Type B pancreatic cell (in vitro differentiated cells): Measurements from ENCODE around the gene DHX38. TPM values are rescaled to one million over a fixed set of nuclear protein-coding genes. Genes with fewer than 3 reads are reported as not detected.

Experiments used
- DNase-seq: peaks from one replicate; pipeline ENCODE4 v3.0.0; 2021; ENCODE audit warnings: mixed read lengths; ENCODE audit not compliant: unreplicated experiment; ENCODE audit errors: extremely low spot score
- H3K27ac Mint-ChIP-seq: 2 replicates; pipeline ENCODE4 v1.8.0; 2021; ENCODE audit warnings: mild to moderate bottlenecking, mixed read lengths
- H3K27me3 Mint-ChIP-seq: 2 replicates; pipeline ENCODE4 v1.8.0; 2021; ENCODE audit warnings: mixed read lengths
- H3K36me3 Mint-ChIP-seq: 2 replicates; pipeline ENCODE4 v1.8.0; 2021; ENCODE audit warnings: mixed read lengths
- H3K4me1 Mint-ChIP-seq: one replicate; pipeline ENCODE4 v1.8.0; 2021; ENCODE audit warnings: mixed read lengths; ENCODE audit not compliant: unreplicated experiment
- H3K4me3 Mint-ChIP-seq: 2 replicates; pipeline ENCODE4 v1.8.0; 2021; ENCODE audit warnings: mild to moderate bottlenecking, mixed read lengths
- H3K9me3 Mint-ChIP-seq: 2 replicates; pipeline ENCODE4 v1.8.0; 2021; ENCODE audit warnings: mixed read lengths
- CTCF ChIP-seq: fragments of 200-600 bp; sonication (generic); conservative IDR thresholded peaks from 2 replicates; pipeline ENCODE4 v1.5.0; 2021; ENCODE audit warnings: antibody characterized with exemption, mild to moderate bottlenecking
- total RNA-seq: library from RNA; stranded (reverse); gene quantifications from 2 replicates; pipeline ENCODE4 v1.2.1, GENCODE V29; 2021; ENCODE audit warnings: low replicate concordance

DHX38 gene
- total RNA-seq, 1 donor from 2014 or later = 75.6 TPM

DNA sequence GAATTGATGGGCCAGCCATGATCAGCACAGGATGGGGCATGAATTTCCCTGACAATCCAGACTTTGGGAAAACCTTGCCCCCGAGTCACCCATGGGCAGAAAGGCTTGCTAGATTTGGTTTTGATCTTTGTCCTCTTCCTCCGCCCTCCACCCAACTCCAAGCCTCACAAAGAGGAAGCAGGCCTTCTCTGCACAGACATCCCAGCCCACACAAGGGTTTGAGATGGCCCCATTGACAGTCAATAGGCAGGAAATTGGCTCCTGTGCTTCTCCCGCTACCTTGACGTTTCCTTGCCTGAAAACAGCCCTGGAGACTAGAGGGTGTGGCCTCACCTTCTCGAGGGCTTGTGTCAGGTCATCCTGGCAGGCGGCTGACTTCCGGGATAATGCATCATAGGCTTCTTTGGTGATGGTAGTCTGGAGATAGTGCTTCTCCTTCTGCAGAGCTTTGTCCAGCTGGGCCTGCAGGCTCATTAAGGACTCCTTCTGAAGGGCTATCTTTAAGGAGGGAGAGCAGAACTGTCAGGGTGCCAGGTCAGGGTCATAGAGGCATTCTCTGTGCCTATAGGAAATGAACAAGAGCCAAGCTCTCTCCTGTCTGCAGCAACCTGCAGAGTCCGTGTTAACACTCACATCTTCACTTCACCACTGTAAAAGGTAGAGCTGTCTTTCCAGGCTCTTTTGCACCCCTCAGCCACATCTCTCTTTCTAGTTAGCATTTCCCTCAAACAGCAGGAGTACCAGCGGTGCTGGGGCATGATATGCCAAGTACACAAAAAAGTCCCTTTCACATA is 32.2 kb downstream of the DHX38 start:
- DNase-seq = peak; percentile 45
- peaks cover 19% of the 10 kb centered on the region for H3K4me1 Mint-ChIP-seq
- TF ChIP-seq CTCF = no peak
- H3K4me3 Mint-ChIP-seq = no peak overlapping the region
- no peaks in the 10 kb centered on the region for H3K36me3 Mint-ChIP-seq
- H3K27me3 Mint-ChIP-seq = no peaks in the 10 kb centered on the region
- H3K27ac Mint-ChIP-seq = no peak overlapping the region
- no peaks in the 10 kb centered on the region for H3K9me3 Mint-ChIP-seq

- TF ChIP-seq CTCF = no peak
- Mint-ChIP-seq H3K9me3 (no peaks in the 10 kb centered on the region), H3K4me1 (peaks cover 19% of the 10 kb centered on the region), H3K27ac (no peak overlapping the region), H3K27me3 (no peaks in the 10 kb centered on the region), H3K4me3 (no peak overlapping the region), H3K36me3 (no peaks in the 10 kb centered on the region)
- DNase-seq = no peak
These were observed 32.8 kb downstream of the DHX38 start for GRCh38 chr16:72126429-72126765.

DNA sequence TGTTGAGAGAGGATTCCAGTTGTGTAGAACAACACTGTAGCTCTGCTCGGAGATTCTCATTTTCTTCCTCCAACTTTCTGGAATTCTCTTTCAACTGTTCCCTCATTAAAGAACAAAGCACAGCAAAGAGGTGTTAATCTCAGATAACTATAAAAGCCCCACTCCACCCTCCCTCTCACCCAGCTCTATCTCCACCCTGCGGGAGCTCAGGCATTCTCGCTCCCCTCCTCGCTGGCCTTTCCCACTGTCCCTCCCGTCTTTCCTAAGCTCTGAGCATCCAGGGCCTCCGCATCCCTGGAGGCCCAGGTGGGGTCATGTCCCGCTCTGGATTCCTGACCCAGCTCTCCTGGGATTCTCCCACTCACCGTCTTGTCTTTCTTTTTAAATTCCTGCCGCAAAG is 35.1 kb downstream of the DHX38 start:
- Mint-ChIP-seq H3K27me3 (no peaks in the 10 kb centered on the region), H3K36me3 (no peaks in the 10 kb centered on the region), H3K9me3 (no peaks in the 10 kb centered on the region), H3K27ac (no peak overlapping the region), H3K4me3 (no peak overlapping the region), H3K4me1 (peaks cover 19% of the 10 kb centered on the region)
- DNase-seq = peak; percentile 48
- TF ChIP-seq CTCF = no peak

- DNase-seq = peak; percentile 53
- no peak for TF ChIP-seq CTCF
- peaks cover 14% of the 10 kb centered on the region for H3K4me1 Mint-ChIP-seq
- H3K36me3 Mint-ChIP-seq = no peaks in the 10 kb centered on the region
- H3K9me3 Mint-ChIP-seq = no peaks in the 10 kb centered on the region
- no peaks in the 10 kb centered on the region for H3K27me3 Mint-ChIP-seq
- H3K27ac Mint-ChIP-seq = no peak overlapping the region
- no peak overlapping the region for H3K4me3 Mint-ChIP-seq
These were observed 36.5 kb downstream of the DHX38 start for GRCh38 chr16:72129976-72130656.

GRCh38 chr16:72131036-72131435 is 37.4 kb downstream of the DHX38 start:
- DNase-seq = peak; percentile 27

More at GRCh38 chr16:72131036-72131435, 37.4 kb downstream of the DHX38 start:
- Mint-ChIP-seq H3K27me3 (no peaks in the 10 kb centered on the region), H3K27ac (no peak overlapping the region), H3K9me3 (no peaks in the 10 kb centered on the region), H3K36me3 (no peaks in the 10 kb centered on the region), H3K4me1 (peaks cover 8% of the 10 kb centered on the region), H3K4me3 (no peak overlapping the region)
- TF ChIP-seq CTCF = no peak
